B cell (primary cell): ENCODE measurements around the gene RPL27. TPM values are rescaled to one million over a fixed set of nuclear protein-coding genes. Genes with fewer than 3 reads are reported as not detected.

Experiments
- ATAC-seq: fragments of 200-7000 bp; cut with Tn5 transposase; one replicate; pipeline ENCODE4 v1.10.0; 2021; ENCODE audit warnings: low read depth, mild to moderate bottlenecking, moderate number of reproducible peaks, moderate library complexity
- CTCF ChIA-PET: fragments of 350-600 bp; sonication (Branson Sonifier 250); formaldehyde crosslinking; loops from one replicate; lab custom pipeline; 2021; ENCODE audit warnings: antibody characterized with exemption, inconsistent platforms; lab: Charles Lee
- POLR2A ChIA-PET: fragments of 350-600 bp; sonication (Branson Sonifier 250); formaldehyde crosslinking; loops from one replicate; lab custom pipeline; 2021; ENCODE audit warnings: antibody characterized with exemption; lab: Charles Lee
- DNase-seq: peaks from one replicate; pipeline ENCODE4 v3.0.0; 2013
- H2AFZ ChIP-seq: 2 replicates; pipeline ENCODE4 v1.6.1; 2012; ENCODE audit warnings: mild to moderate bottlenecking, low read depth, low read length; ENCODE audit not compliant: insufficient read depth, poor library complexity, severe bottlenecking
- H3K27ac ChIP-seq, 2 donors: 1 replicate in 1 of 2; 2 replicates in 1 of 2; pipeline ENCODE4 v1.5.1; 2012 to 2013; ENCODE audit warnings: low read length in 2 of 2, mild to moderate bottlenecking in 2 of 2, moderate library complexity in 1 of 2
- H3K27me3 ChIP-seq, 4 experiments: fragments of 200-600 bp in 1 of 4; sonication (generic) in 1 of 4; replicated peaks in 1 of 4; 1 replicate in 2 of 4; 2 replicates in 2 of 4; pipeline versions ENCODE4 v1.6.1 to v1.7.0; 2013 to 2016; ENCODE audit warnings: low read length in 3 of 4, mild to moderate bottlenecking in 2 of 4, mixed read lengths in 1 of 4, moderate library complexity in 1 of 4; ENCODE audit not compliant: insufficient read depth in 4 of 4, control insufficient read depth in 3 of 4; ENCODE audit errors: control extremely low read depth in 1 of 4
- H3K36me3 ChIP-seq, 2 experiments: replicated peaks in 1 of 2; 1 replicate in 1 of 2; 2 replicates in 1 of 2; pipeline versions ENCODE4 v1.6.1 to v1.7.1; 2013; ENCODE audit warnings: low read length in 1 of 2; ENCODE audit not compliant: insufficient read depth in 2 of 2, control insufficient read depth in 1 of 2; ENCODE audit errors: control extremely low read depth in 1 of 2, extremely low read depth in 1 of 2
- H3K4me1 ChIP-seq, 2 donors: fragments of 200-600 bp in 1 of 2; sonication (generic) in 1 of 2; 1 replicate in 1 of 2; 2 replicates in 1 of 2; pipeline versions ENCODE4 v1.5.1 to v1.6.1; 2013 to 2017; ENCODE audit warnings: low read length in 2 of 2; ENCODE audit not compliant: control insufficient read depth in 2 of 2, insufficient read depth in 2 of 2
- H3K4me2 ChIP-seq: replicated peaks from 2 replicates; pipeline ENCODE3; 2012; ENCODE audit warnings: mild to moderate bottlenecking, low read depth, low read length; ENCODE audit not compliant: poor library complexity, severe bottlenecking
- H3K4me3 ChIP-seq, 5 experiments: fragments of 200-600 bp in 1 of 5; sonication (generic) in 1 of 5; 1 replicate in 3 of 5; 2 replicates in 2 of 5; pipeline versions ENCODE4 v1.5.1 to v1.7.0; 2011 to 2016; ENCODE audit warnings: low read length in 4 of 5, mild to moderate bottlenecking in 4 of 5, low read depth in 2 of 5, control low read depth in 1 of 5, moderate library complexity in 1 of 5; ENCODE audit not compliant: insufficient read depth in 1 of 5; ENCODE audit errors: control extremely low read depth in 1 of 5, extremely low read depth in 1 of 5
- H3K79me2 ChIP-seq: fragments of 200-600 bp; sonication (generic); one replicate; pipeline ENCODE4 v1.6.0; 2016; ENCODE audit warnings: low read length; ENCODE audit not compliant: control insufficient read depth, insufficient read depth
- H3K9ac ChIP-seq: fragments of 200-600 bp; sonication (generic); 2 replicates; pipeline ENCODE4 v1.6.1; 2017; ENCODE audit warnings: mild to moderate bottlenecking, low read length, moderate library complexity
- H3K9me3 ChIP-seq, 3 donors: one replicate each; pipeline versions ENCODE4 v1.6.1 to v1.7.1; 2013; ENCODE audit warnings: low read length in 2 of 3; ENCODE audit not compliant: control insufficient read depth in 2 of 3, insufficient read depth in 1 of 3; ENCODE audit errors: control extremely low read depth in 1 of 3
- H4K20me1 ChIP-seq: 2 replicates; pipeline ENCODE4 v1.6.0; 2012; ENCODE audit warnings: mild to moderate bottlenecking, low read length; ENCODE audit not compliant: insufficient read depth, control insufficient read depth, poor library complexity, severe bottlenecking
- H3K27ac Mint-ChIP-seq: one replicate; pipeline ENCODE4 v1.8.0; 2021; ENCODE audit warnings: mixed read lengths
- H3K27me3 Mint-ChIP-seq: one replicate; pipeline ENCODE4 v1.8.0; 2021; ENCODE audit warnings: mixed read lengths
- H3K4me1 Mint-ChIP-seq: one replicate; pipeline ENCODE4 v1.8.0; 2021; ENCODE audit warnings: mixed read lengths
- H3K4me3 Mint-ChIP-seq: one replicate; pipeline ENCODE4 v1.8.0; 2021; ENCODE audit warnings: mixed read lengths
- H3K9me3 Mint-ChIP-seq: one replicate; pipeline ENCODE4 v1.8.0; 2022; ENCODE audit warnings: mixed read lengths; ENCODE audit not compliant: insufficient read depth
- EZH2 ChIP-seq: IDR thresholded peaks from 2 replicates; pipeline ENCODE4 v1.6.1; 2012; ENCODE audit warnings: borderline replicate concordance, low read depth, mild to moderate bottlenecking, moderate library complexity, low read length; ENCODE audit not compliant: insufficient read depth, poor library complexity, severe bottlenecking
- WGBS: methylation state at CpG from one replicate; pipeline ENCODE4 v1.1.5; 2013; ENCODE audit warnings: missing lambda C conversion rate; ENCODE audit not compliant: insufficient coverage; 5-methylcytosine and 5-hydroxymethylcytosine counted together
- intact Hi-C: fragments of 100-400 bp; cut with micrococcal nuclease; formaldehyde crosslinking; loops from one replicate; pipeline ENCODE4 v1.10.0; 2022
- polyA plus RNA-seq: library from polyadenylated mRNA; depleted of rRNA; stranded (reverse); fragments of >200 nt; gene quantifications from 2 replicates; pipeline ENCODE4 v1.2.3, GENCODE V29; 2012
- small RNA-seq: library from RNA; depleted of rRNA; stranded (forward); fragments of <200 nt; gene quantifications from one replicate; pipeline ENCODE3, GENCODE V24; 2012; ENCODE audit warnings: low replicate concordance, low read depth; ENCODE audit not compliant: insufficient read length
- total RNA-seq, 2 donors: library from RNA; stranded (reverse); fragments of 120-200 nt in 1 of 2; gene quantifications; 1 replicate in 1 of 2; 2 replicates in 1 of 2; pipeline versions ENCODE4 v1.2.3 to v1.2.4, GENCODE V29; 2013 to 2022
- TF ChIP-seq, protein P1 (sequence below): fragments of 200-600 bp; IDR thresholded peaks from one replicate; pipeline ENCODE4 v1.8.0; 2022; ENCODE audit warnings: antibody characterized with exemption, mild to moderate bottlenecking

Gene RPL27
- total and polyA plus RNA-seq, 2 donors (not counting 1 experiment from before 2014, with no cell fraction given), result 1,087 to 3,493 TPM

DNA sequence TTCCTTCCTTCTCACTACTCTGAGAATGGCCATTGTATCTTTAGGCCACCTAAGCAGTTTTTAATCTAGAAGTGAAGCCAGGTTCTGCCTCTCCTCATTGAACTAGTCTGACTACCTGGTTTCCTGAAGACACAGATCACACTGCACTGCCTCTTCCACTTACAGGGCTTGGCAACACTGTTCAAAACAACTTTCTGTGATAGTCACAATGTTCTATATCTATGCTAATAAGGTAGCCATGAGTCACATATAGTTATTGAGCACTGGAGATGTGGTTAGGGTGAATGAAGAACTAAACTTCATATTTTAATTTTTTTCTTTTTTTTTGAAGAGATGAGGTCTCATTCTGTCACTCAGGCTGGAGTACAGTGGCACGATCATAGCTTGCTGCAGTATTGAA lies 53.8 kb downstream of the RPL27 start:
- H3K9me3 ChIP-seq, result no peaks in the 10 kb centered on the region
- H3K4me1 ChIP-seq, result no peaks in the 10 kb centered on the region
- DNase-seq, result no peak
- WGBS, result no CpG with 5 or more reads among the region's 1 CpG
- H3K27ac ChIP-seq, result no peak overlapping the region
- Mint-ChIP-seq H3K27me3 (no peaks in the 10 kb centered on the region), H3K9me3 (no peaks in the 10 kb centered on the region), H3K4me3 (no peak overlapping the region), H3K27ac (no peak overlapping the region), H3K4me1 (no peaks in the 10 kb centered on the region)
- no peak overlapping the region for H3K4me3 ChIP-seq
- POLR2A ChIA-PET, result no interaction called here
- CTCF ChIA-PET, result no interaction called here
- no peak overlapping the region for H3K4me2 ChIP-seq
- intact Hi-C loops, result no loop called here
- H4K20me1 ChIP-seq, result no peaks in the 10 kb centered on the region
- H3K27me3 ChIP-seq, result no peaks in the 10 kb centered on the region
- TF ChIP-seq, protein P1, sequence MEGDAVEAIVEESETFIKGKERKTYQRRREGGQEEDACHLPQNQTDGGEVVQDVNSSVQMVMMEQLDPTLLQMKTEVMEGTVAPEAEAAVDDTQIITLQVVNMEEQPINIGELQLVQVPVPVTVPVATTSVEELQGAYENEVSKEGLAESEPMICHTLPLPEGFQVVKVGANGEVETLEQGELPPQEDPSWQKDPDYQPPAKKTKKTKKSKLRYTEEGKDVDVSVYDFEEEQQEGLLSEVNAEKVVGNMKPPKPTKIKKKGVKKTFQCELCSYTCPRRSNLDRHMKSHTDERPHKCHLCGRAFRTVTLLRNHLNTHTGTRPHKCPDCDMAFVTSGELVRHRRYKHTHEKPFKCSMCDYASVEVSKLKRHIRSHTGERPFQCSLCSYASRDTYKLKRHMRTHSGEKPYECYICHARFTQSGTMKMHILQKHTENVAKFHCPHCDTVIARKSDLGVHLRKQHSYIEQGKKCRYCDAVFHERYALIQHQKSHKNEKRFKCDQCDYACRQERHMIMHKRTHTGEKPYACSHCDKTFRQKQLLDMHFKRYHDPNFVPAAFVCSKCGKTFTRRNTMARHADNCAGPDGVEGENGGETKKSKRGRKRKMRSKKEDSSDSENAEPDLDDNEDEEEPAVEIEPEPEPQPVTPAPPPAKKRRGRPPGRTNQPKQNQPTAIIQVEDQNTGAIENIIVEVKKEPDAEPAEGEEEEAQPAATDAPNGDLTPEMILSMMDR, result no peak
- TF ChIP-seq EZH2, result no peak
- peaks cover 0 to 3% of the 10 kb centered on the region in 2 experiments for H3K36me3 ChIP-seq
- H2AFZ ChIP-seq, result no peak overlapping the region
- no peaks in the 10 kb centered on the region for H3K79me2 ChIP-seq
- H3K9ac ChIP-seq, result no peak overlapping the region
- ATAC-seq, result no peak

Small RNAs within 50 kb of the gene (small RNA-seq; reads per million reads assigned to genes)
- gene AARSD1, result not detected

Other genes with a start within 250 kb of the RPL27 start
- gene RAMP2, start 237.2 kb upstream of the RPL27 start, total RNA-seq, result not detected in 2 replicates
- gene RAMP2, start 237.2 kb upstream of the RPL27 start, polyA plus RNA-seq, result not detected in 2 replicates
- gene VPS25, start 225.0 kb upstream of the RPL27 start, total RNA-seq, result 38.7 and 38.8 TPM in 2 replicates
- 30.6 and 40.5 TPM in 2 replicates for gene VPS25, start 225.0 kb upstream of the RPL27 start, polyA plus RNA-seq
- gene WNK4, start 217.8 kb upstream of the RPL27 start, total RNA-seq, result 0.12 and 0.44 TPM in 2 replicates
- gene WNK4, start 217.8 kb upstream of the RPL27 start, polyA plus RNA-seq, result 0.03 and 0.06 TPM in 2 replicates
- gene COA3, start 199.7 kb upstream of the RPL27 start, total RNA-seq, result 31.9 and 32.1 TPM in 2 replicates
- gene COA3, start 199.7 kb upstream of the RPL27 start, polyA plus RNA-seq, result 7.5 and 18.5 TPM in 2 replicates
- not detected in 2 replicates for gene CNTD1, start 199.6 kb upstream of the RPL27 start, total RNA-seq
- gene CNTD1, start 199.6 kb upstream of the RPL27 start, polyA plus RNA-seq, result not detected in 2 replicates
- 111 and 126 TPM in 2 replicates for gene BECN1, start 174.1 kb upstream of the RPL27 start, total RNA-seq
- 61.3 and 71.2 TPM in 2 replicates for gene BECN1, start 174.1 kb upstream of the RPL27 start, polyA plus RNA-seq
- gene PSME3, start 165.0 kb upstream of the RPL27 start, total RNA-seq, result 70.3 and 76.2 TPM in 2 replicates
- gene PSME3, start 165.0 kb upstream of the RPL27 start, polyA plus RNA-seq, result 43.4 and 55.1 TPM in 2 replicates
- 3.8 and 4.1 TPM in 2 replicates for gene AOC2, start 153.8 kb upstream of the RPL27 start, total RNA-seq
- 1.9 and 2.6 TPM in 2 replicates for gene AOC2, start 153.8 kb upstream of the RPL27 start, polyA plus RNA-seq
- gene AOC3, start 147.2 kb upstream of the RPL27 start, total RNA-seq, result 0.75 and 1.2 TPM in 2 replicates
- gene AOC3, start 147.2 kb upstream of the RPL27 start, polyA plus RNA-seq, result 1.5 and 2.7 TPM in 2 replicates
- gene G6PC1, start 97.6 kb upstream of the RPL27 start, total RNA-seq, result not detected in 2 replicates
- not detected in 2 replicates for gene G6PC1, start 97.6 kb upstream of the RPL27 start, polyA plus RNA-seq
- 56.5 and 67.4 TPM in 2 replicates for gene AARSD1, start 34.0 kb upstream of the RPL27 start, total RNA-seq
- gene AARSD1, start 34.0 kb upstream of the RPL27 start, polyA plus RNA-seq, result 60.0 and 66.9 TPM in 2 replicates
- gene PTGES3L, start 18.3 kb upstream of the RPL27 start, total RNA-seq, result 0.94 and 1.1 TPM in 2 replicates
- gene PTGES3L, start 18.3 kb upstream of the RPL27 start, polyA plus RNA-seq, result 0.59 and 1.0 TPM in 2 replicates
- 43.7 and 45.6 TPM in 2 replicates for gene RUNDC1, start 17.9 kb upstream of the RPL27 start, total RNA-seq
- gene RUNDC1, start 17.9 kb upstream of the RPL27 start, polyA plus RNA-seq, result 12.8 and 14.6 TPM in 2 replicates
- 34.7 and 37.2 TPM in 2 replicates for gene IFI35, start 8.4 kb downstream of the RPL27 start, total RNA-seq
- 42.2 and 42.6 TPM in 2 replicates for gene IFI35, start 8.4 kb downstream of the RPL27 start, polyA plus RNA-seq
- gene VAT1, start 24.0 kb downstream of the RPL27 start, total RNA-seq, result 84.1 and 90.7 TPM in 2 replicates
- gene VAT1, start 24.0 kb downstream of the RPL27 start, polyA plus RNA-seq, result 16.7 and 20.4 TPM in 2 replicates
- 0.44 and 1.2 TPM in 2 replicates for gene RND2, start 26.8 kb downstream of the RPL27 start, total RNA-seq
- 0.06 and 0.24 TPM in 2 replicates for gene RND2, start 26.8 kb downstream of the RPL27 start, polyA plus RNA-seq
- gene BRCA1, start 126.9 kb downstream of the RPL27 start, total RNA-seq, result 7.2 and 9.0 TPM in 2 replicates
- gene BRCA1, start 126.9 kb downstream of the RPL27 start, polyA plus RNA-seq, result 2.4 and 3.5 TPM in 2 replicates
- gene NBR1, start 172.8 kb downstream of the RPL27 start, total RNA-seq, result 42.1 and 43.9 TPM in 2 replicates
- 15.7 and 18.8 TPM in 2 replicates for gene NBR1, start 172.8 kb downstream of the RPL27 start, polyA plus RNA-seq
- gene TMEM106A, start 213.5 kb downstream of the RPL27 start, total RNA-seq, result 66.0 and 66.3 TPM in 2 replicates
- gene TMEM106A, start 213.5 kb downstream of the RPL27 start, polyA plus RNA-seq, result 18.8 and 23.7 TPM in 2 replicates
- 0.74 TPM in 1 of 2 replicates, not detected in the other for gene CCDC200, start 230.2 kb downstream of the RPL27 start, total RNA-seq
- 0.16 and 0.29 TPM in 2 replicates for gene CCDC200, start 230.2 kb downstream of the RPL27 start, polyA plus RNA-seq
- 5,063 and 5,447 TPM in 2 replicates for gene RNU2-1, start 235.6 kb downstream of the RPL27 start, total RNA-seq
- not detected in 2 replicates for gene RNU2-1, start 235.6 kb downstream of the RPL27 start, polyA plus RNA-seq